ENCODE results near the gene CCL26. TPM values are rescaled to one million over a fixed set of nuclear protein-coding genes. Genes with fewer than 3 reads are reported as not detected.
"Not testable (repeated sequence)": the region's sequence is repeated elsewhere in the genome, so short reads cannot be mapped to it uniquely, and the experiment has no call there.

The CCL26 gene
- total and polyA plus RNA-seq, 8 donors = 0.25 to 0.58 (median 0.36) TPM; not detected in 3

DNA sequence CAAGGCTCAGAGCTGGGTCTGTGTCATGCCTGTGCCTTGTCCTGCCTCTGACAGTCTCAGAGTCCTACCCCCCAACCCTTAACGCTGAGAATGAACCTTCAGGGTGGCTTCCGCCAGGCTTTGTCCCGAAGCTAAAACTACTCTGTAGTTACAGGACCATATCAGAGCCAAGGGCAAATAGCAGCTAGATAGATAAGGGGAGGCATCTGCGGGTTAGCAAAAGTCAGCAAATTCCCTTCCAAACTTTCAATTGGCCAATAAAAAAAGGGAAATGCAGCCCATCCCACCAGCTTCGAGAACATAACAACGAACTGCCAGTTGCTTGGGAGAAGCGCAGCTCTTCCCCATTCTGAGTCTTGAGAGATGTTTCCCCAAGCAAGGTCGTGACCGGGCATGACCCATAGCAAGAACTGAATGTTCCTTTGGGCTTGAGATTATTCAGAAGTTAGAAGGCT, 23.8 kb upstream of the CCL26 start:
- Histone ChIP-seq H3K4me3 (no peak overlapping the region), H3K27ac (peak overlapping the region in 1 of 2 donors; percentile 25), H3K36me3 (no peaks in the 10 kb centered on the region), H3K9me3 (no peaks in the 10 kb centered on the region), H3K4me1 (peaks cover 3 to 19% of the 10 kb centered on the region in 2 donors), H3K27me3 (no peaks in the 10 kb centered on the region)
- DNase-seq (peak in 2 of 4 donors; percentile 43 to 70), ATAC-seq (peak; percentile 81)
- intact Hi-C loops (cut with DNase I) = no loop called here
- TF ChIP-seq, protein P1, sequence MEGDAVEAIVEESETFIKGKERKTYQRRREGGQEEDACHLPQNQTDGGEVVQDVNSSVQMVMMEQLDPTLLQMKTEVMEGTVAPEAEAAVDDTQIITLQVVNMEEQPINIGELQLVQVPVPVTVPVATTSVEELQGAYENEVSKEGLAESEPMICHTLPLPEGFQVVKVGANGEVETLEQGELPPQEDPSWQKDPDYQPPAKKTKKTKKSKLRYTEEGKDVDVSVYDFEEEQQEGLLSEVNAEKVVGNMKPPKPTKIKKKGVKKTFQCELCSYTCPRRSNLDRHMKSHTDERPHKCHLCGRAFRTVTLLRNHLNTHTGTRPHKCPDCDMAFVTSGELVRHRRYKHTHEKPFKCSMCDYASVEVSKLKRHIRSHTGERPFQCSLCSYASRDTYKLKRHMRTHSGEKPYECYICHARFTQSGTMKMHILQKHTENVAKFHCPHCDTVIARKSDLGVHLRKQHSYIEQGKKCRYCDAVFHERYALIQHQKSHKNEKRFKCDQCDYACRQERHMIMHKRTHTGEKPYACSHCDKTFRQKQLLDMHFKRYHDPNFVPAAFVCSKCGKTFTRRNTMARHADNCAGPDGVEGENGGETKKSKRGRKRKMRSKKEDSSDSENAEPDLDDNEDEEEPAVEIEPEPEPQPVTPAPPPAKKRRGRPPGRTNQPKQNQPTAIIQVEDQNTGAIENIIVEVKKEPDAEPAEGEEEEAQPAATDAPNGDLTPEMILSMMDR (IDR thresholded peaks at IDR 0.05) = no peak

DNA sequence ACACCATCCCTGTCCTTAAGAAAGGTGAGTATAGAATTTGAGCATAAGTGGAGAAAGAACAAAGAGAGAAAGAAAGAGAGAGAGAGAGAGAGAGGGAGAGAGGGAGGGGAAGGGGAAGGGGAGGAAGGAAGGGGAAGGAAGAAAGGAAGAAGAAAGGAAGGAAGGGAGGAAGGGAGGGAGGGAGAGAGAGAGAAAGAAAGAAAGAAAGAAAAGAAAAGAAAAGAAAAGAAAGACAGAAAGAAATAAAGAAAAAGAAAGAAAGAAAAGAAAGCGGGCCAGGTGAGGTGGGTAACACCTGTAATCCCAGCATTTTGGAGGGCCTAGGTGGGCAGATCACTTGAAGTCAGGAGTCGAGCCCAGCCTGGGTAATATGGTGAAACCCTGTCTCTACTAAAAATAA, 21.7 kb upstream of the CCL26 start:
- intact Hi-C loops (cut with DNase I) = no loop called here
- H3K4me3 ChIP-seq = no peak overlapping the region
- no peaks in the 10 kb centered on the region for H3K36me3 ChIP-seq
- ATAC-seq (no peak), DNase-seq (no peak)
- H3K9me3 ChIP-seq = no peaks in the 10 kb centered on the region
- H3K27me3 ChIP-seq = no peaks in the 10 kb centered on the region
- H3K27ac ChIP-seq = no peak overlapping the region
- TF ChIP-seq, protein P1 (IDR thresholded peaks at IDR 0.05) = no peak
- peaks cover 3 to 19% of the 10 kb centered on the region in 2 donors for H3K4me1 ChIP-seq

DNA sequence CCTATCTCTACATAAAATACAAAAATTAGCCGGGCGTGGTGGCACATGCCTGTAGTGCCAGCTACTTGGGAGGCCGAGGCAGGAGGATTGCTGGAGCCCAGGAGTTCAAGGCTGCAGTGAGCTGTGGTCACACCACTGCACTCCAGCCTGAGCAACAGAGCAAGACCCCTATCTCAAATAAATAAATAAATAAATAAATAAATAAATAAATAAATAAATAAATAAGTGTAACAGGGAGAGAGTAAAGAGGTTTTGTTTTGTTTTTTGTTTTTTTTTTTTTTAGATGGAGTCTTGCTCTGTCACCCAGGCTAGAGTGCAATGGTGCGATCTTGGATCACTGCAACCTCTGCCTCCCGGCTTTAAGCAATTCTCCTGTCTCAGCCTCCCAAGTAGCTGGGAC, 20.6 kb upstream of the CCL26 start:
- DNase-seq; intact Hi-C loops (cut with DNase I): not testable (repeated sequence)

DNA sequence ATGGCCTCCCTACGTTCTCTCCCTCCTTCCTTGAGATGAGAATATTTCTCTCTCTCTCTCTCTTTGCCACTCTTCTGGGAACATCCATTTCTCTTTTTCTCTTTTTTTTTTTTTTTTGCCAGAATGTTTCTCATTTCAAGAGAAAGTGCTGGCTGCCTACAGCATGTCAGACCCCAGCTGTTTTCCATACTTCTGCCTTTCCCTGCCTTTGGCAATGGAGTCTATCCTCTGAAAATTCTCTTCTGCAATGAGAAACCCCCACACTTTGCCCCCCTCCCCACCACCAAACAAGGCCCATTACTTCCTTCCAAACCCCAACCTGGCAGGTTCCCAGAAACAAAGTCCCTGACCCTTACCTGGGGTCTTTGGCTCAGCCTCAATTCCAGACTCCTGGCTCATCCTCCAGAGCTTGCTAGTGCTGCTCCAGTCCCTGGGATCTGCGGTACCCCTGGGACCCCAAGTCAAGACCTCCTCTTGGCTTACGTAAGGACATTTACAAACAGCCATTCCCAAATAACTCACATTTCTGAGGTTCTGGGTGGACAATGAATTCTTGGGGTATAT, 17.4 kb upstream of the CCL26 start:
- Histone ChIP-seq H3K4me1 (no peaks in the 10 kb centered on the region), H3K27me3 (no peaks in the 10 kb centered on the region), H3K27ac (no peak overlapping the region), H3K4me3 (no peak overlapping the region), H3K36me3 (no peaks in the 10 kb centered on the region), H3K9me3 (no peaks in the 10 kb centered on the region)
- intact Hi-C loops (cut with DNase I) = no loop called here
- DNase-seq (peak in 2 of 4 donors; percentile 33 to 49), ATAC-seq (no peak)
- TF ChIP-seq, protein P1 (IDR thresholded peaks at IDR 0.05) = no peak

More for the DNA sequence above, 20.6 kb upstream of the CCL26 start:
- H3K27ac ChIP-seq, H3K4me3 ChIP-seq, ATAC-seq, H3K9me3 ChIP-seq, H3K27me3 ChIP-seq, H3K36me3 ChIP-seq: not testable (repeated sequence)
- peaks cover 3 to 19% of the 10 kb centered on the region in 2 donors for H3K4me1 ChIP-seq

DNA sequence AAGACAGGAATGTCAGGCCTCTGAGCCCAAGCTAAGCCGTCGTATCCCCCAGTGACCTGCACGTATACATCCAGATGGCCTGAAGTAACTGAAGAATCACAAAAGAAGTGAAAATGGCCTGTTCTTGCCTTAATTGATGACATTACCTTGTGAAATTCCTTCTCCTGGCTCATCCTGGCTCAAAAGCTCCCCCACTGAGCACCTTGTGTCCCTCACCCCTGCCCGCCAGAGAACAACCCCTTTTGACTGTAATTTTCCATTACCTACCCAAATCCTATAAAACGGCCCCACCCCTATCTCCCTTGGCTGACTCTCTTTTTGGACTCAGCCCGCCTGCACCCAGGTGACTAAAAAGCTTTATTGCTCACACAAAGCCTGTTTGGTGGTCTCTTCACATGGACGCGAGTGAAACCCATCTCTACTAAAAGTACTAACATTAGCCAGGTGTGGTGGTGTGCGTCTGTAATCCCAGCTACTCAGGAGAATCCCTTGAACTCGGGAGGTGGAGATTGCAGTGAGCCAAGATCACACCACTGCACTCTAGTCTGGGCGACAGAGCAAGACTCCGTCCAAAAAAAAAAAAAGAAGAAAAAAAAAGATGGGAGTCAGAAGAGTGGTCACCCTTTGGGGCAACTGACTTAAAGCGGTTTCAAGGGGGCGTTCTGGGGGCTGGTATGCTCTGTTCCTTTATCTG, 16.3 kb upstream of the CCL26 start:
- intact Hi-C loops (cut with DNase I); H3K4me3 ChIP-seq; H3K27ac ChIP-seq; H3K36me3 ChIP-seq; ATAC-seq; DNase-seq; H3K4me1 ChIP-seq; H3K27me3 ChIP-seq; H3K9me3 ChIP-seq: not testable (repeated sequence)

DNA sequence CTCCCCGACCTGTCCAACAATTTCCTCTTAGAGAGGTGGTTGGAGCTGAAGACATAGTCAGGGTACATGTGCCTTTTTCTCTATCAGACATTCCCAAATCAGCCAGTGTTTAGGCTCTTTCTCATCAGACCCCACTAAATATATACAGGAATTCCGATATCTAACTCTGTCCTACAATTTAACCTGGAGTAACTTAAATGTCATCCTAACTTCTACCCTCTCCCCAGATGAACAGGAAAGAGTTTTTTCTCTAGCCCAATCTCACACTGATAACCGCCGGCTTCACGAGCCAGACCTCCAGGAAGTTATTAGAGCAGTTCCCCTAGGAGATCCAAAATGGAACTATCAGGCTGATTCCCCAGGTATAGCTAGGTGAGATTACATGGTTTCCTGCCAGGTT, 11.0 kb upstream of the CCL26 start:
- H3K9me3 ChIP-seq; intact Hi-C loops (cut with DNase I); H3K27ac ChIP-seq; H3K36me3 ChIP-seq; H3K4me3 ChIP-seq; H3K27me3 ChIP-seq; ATAC-seq; H3K4me1 ChIP-seq; DNase-seq: not testable (repeated sequence)

DNA sequence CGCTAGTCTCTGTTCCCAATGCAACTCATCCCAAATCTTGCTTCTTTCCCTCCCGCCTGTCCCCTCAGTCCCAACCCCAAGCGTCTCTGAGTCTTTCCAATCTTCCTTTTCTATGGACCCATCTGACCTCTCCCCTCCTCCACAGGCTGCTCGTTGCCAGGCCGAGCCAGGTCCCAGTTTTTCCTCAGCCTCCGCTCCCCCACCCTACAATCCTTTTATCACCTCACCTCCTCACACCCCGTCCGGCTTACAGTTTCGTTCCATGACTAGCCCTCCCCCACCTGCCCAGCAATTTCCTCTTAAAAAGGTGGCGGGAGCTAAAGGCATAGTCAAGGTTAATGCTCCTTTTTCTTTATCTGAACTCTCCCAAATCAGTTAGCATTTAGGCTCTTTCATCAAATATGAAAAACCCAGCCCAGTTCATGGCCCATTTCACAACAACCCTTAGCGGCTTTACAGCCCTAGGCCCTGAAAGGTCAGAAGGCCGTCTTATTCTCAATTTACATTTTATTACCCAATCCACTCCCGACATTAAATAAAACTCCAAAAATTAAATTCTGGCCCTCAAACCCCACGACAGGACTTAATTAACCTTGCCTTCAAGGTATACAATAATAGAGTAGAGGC, 8.7 kb upstream of the CCL26 start:
- H3K36me3 ChIP-seq; DNase-seq; H3K27ac ChIP-seq; H3K27me3 ChIP-seq; H3K4me3 ChIP-seq; intact Hi-C loops (cut with DNase I); ATAC-seq; H3K9me3 ChIP-seq; H3K4me1 ChIP-seq: not testable (repeated sequence)

DNA sequence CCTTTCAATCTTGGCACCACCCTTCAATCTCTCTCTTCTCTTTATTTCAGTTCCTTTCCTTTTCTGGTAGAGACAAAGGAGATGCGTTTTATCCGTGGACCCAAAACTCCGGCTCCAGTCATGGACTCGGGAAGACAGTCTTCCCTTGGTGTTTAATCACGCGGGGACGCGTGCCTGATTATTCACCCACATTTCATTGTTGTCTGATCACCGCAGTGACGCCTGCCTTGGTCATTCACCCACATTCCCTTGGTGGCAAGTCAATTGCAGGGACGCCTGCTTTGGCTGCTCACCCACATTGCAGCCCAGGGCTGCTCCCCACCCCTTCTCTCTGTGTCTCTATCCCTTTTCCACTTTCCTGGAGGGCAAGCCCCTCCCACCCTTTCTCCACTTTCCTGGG, 7.5 kb upstream of the CCL26 start:
- H3K4me3 ChIP-seq; H3K36me3 ChIP-seq; DNase-seq; ATAC-seq; H3K27ac ChIP-seq; H3K27me3 ChIP-seq; H3K9me3 ChIP-seq; H3K4me1 ChIP-seq; intact Hi-C loops (cut with DNase I): not testable (repeated sequence)

DNA sequence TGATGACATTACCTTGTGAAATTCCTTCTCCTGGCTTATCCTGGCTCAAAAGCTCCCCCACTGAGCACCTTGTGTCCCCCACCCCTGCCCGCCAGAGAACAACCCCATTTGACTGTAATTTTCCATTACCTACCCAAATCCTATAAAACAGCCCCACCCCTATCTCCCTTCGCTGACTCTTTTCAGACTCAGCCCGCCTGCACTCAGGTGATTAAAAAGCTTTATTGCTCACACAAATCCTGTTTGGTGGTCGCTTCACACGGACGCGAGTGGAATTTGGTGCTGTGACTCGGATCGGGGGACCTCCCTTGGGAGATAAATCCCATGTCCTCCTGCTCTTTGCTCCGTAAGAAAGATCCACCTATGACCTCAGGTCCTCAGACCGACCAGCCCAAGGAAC, 7.0 kb upstream of the CCL26 start:
- H3K9me3 ChIP-seq; intact Hi-C loops (cut with DNase I); H3K27me3 ChIP-seq: not testable (repeated sequence)

More for the DNA sequence above, 7.0 kb upstream of the CCL26 start:
- not testable (repeated sequence) for H3K4me3 ChIP-seq, DNase-seq, H3K27ac ChIP-seq, H3K36me3 ChIP-seq, ATAC-seq, H3K4me1 ChIP-seq

Measured in left lung (tissue), 10 donors.